Suprapubic skin (tissue), 3 donors: ENCODE data around the gene AP2S1.

Experiments used
- CTCF ChIP-seq, 2 donors: fragments of 200-600 bp in 1 of 2; fragments of 450-650 bp in 1 of 2; sonication (generic) in 1 of 2; IDR thresholded peaks; one replicate each; pipeline ENCODE4 v1.5.1; 2016 to 2019; ENCODE audit warnings: antibody characterized with exemption in 2 of 2, mild to moderate bottlenecking in 1 of 2, moderate library complexity in 1 of 2
- POLR2A ChIP-seq, 2 donors: fragments of 450-650 bp; IDR thresholded peaks; one replicate each; pipeline ENCODE4 v1.6.1; 2017; ENCODE audit warnings: antibody characterized with exemption in 2 of 2, mild to moderate bottlenecking in 2 of 2, moderate library complexity in 2 of 2

- TF ChIP-seq POLR2A (IDR thresholded peaks at IDR 0.05) (no peak), CTCF (IDR thresholded peaks at IDR 0.05) (no peak)
Measured at GRCh38 chr19:46859637-46860124, 9.0 kb upstream of the AP2S1 start.
